ENCODE data around the gene CEP43. TPM values are rescaled to one million over a fixed set of nuclear protein-coding genes. Genes with fewer than 3 reads are reported as not detected.
A peak's percentile ranks its signal among the peaks of the same experiment; 100 is the strongest.

CEP43 gene
- total and polyA plus RNA-seq, 2 donors = 15.8 to 25.3 TPM

- Histone ChIP-seq H3K27me3 (ENCODE audit: control insufficient read depth in 2 of 2, insufficient read depth in 1 of 2, low read length in 1 of 2) (no peaks in the 10 kb centered on the region), H3K4me1 (ENCODE audit: control insufficient read depth in 2 of 2, insufficient read depth in 2 of 2, low read length in 2 of 2) (no peaks in the 10 kb centered on the region), H3K9me3 (ENCODE audit: control insufficient read depth in 2 of 2, insufficient read depth in 1 of 2, low read length in 1 of 2) (no peaks in the 10 kb centered on the region), H3K27ac (ENCODE audit: low read depth in 1 of 2, low read length in 1 of 2) (no peak overlapping the region), H3K4me3 (ENCODE audit: low read length in 2 of 2) (no peak overlapping the region), H3K36me3 (ENCODE audit: control insufficient read depth in 2 of 2, insufficient read depth in 2 of 2, low read length in 1 of 2) (peaks cover 63 to 81% of the 10 kb centered on the region in 2 donors)
- DNase-seq (ENCODE audit: low read depth in 6 of 9, low spot score in 9 of 9) = no peak
- 96% methylated on average over 3 of the region's 3 CpGs for WGBS
Measured at GRCh38 chr6:167027308-167027707, 28.1 kb downstream of the CEP43 start.

- H3K4me1 ChIP-seq (ENCODE audit: control insufficient read depth in 2 of 2, insufficient read depth in 2 of 2, low read length in 2 of 2) = no peaks in the 10 kb centered on the region
- H3K4me3 ChIP-seq (ENCODE audit: low read length in 2 of 2) = no peak overlapping the region
- no peak overlapping the region for H3K27ac ChIP-seq (ENCODE audit: low read depth in 1 of 2, low read length in 1 of 2)
- no peaks in the 10 kb centered on the region for H3K27me3 ChIP-seq (ENCODE audit: control insufficient read depth in 2 of 2, insufficient read depth in 1 of 2, low read length in 1 of 2)
- H3K9me3 ChIP-seq (ENCODE audit: control insufficient read depth in 2 of 2, insufficient read depth in 1 of 2, low read length in 1 of 2) = no peaks in the 10 kb centered on the region
- DNase-seq (ENCODE audit: low read depth in 6 of 9, low spot score in 9 of 9) = no peak
- WGBS = 98% methylated on average over 6 of the region's 6 CpGs
- H3K36me3 ChIP-seq (ENCODE audit: control insufficient read depth in 2 of 2, insufficient read depth in 2 of 2, low read length in 1 of 2) = peaks cover 61 to 78% of the 10 kb centered on the region in 2 donors
Measured at GRCh38 chr6:167027772-167028171, 28.6 kb downstream of the CEP43 start.

- Histone ChIP-seq H3K27me3 (ENCODE audit: control insufficient read depth in 2 of 2, insufficient read depth in 1 of 2, low read length in 1 of 2) (no peaks in the 10 kb centered on the region), H3K4me1 (ENCODE audit: control insufficient read depth in 2 of 2, insufficient read depth in 2 of 2, low read length in 2 of 2) (no peaks in the 10 kb centered on the region), H3K4me3 (ENCODE audit: low read length in 2 of 2) (no peak overlapping the region), H3K9me3 (ENCODE audit: control insufficient read depth in 2 of 2, insufficient read depth in 1 of 2, low read length in 1 of 2) (no peaks in the 10 kb centered on the region), H3K27ac (ENCODE audit: low read depth in 1 of 2, low read length in 1 of 2) (no peak overlapping the region), H3K36me3 (ENCODE audit: control insufficient read depth in 2 of 2, insufficient read depth in 2 of 2, low read length in 1 of 2) (peaks cover 60 to 68% of the 10 kb centered on the region in 2 donors)
- WGBS = 89% methylated on average over 11 of the region's 11 CpGs
- no peak for DNase-seq (ENCODE audit: low read depth in 6 of 9, low spot score in 9 of 9)
Measured at GRCh38 chr6:167030222-167031072, 31.2 kb downstream of the CEP43 start.

DNA sequence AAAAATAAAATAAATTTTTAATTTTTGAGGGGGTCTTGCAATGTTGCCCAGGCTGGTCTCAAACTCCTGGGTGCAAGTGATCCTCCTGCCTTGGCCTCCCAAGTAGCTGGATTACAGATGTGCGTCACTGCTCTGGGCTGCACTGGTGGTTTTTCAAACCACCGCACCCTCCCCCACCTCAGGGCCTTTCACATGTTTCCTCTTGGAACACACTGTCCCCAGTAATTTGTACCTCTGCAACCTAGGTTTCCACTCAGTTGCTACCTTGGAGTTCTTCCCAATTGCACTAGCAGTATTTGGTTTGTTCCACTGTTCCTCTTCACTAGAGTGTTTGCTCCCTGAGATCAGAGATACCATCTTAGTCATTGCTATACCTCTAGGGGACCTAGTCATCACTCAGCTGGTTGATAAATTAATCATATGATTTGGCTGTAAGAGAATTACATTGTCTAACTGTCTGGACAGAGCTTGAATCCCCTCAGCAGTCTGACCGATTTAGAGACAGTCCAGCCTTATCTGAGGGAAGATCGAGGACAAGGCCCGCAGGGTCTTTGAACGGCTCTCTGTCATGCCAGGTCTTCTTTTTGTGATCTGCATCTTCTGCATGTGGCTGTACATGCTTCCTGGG is 32.0 kb downstream of the CEP43 start:
- no peak for DNase-seq (ENCODE audit: low read depth in 6 of 9, low spot score in 9 of 9)
- Histone ChIP-seq H3K4me1 (ENCODE audit: control insufficient read depth in 2 of 2, insufficient read depth in 2 of 2, low read length in 2 of 2) (no peaks in the 10 kb centered on the region), H3K36me3 (ENCODE audit: control insufficient read depth in 2 of 2, insufficient read depth in 2 of 2, low read length in 1 of 2) (peaks cover 57 to 70% of the 10 kb centered on the region in 2 donors), H3K9me3 (ENCODE audit: control insufficient read depth in 2 of 2, insufficient read depth in 1 of 2, low read length in 1 of 2) (no peaks in the 10 kb centered on the region), H3K27ac (ENCODE audit: low read depth in 1 of 2, low read length in 1 of 2) (no peak overlapping the region), H3K27me3 (ENCODE audit: control insufficient read depth in 2 of 2, insufficient read depth in 1 of 2, low read length in 1 of 2) (no peaks in the 10 kb centered on the region), H3K4me3 (ENCODE audit: low read length in 2 of 2) (no peak overlapping the region)
- WGBS = 96% methylated on average over 6 of the region's 6 CpGs

- no peaks in the 10 kb centered on the region for H3K9me3 ChIP-seq (ENCODE audit: control insufficient read depth in 2 of 2, insufficient read depth in 1 of 2, low read length in 1 of 2)
- H3K4me1 ChIP-seq (ENCODE audit: control insufficient read depth in 2 of 2, insufficient read depth in 2 of 2, low read length in 2 of 2) = no peaks in the 10 kb centered on the region
- H3K27me3 ChIP-seq (ENCODE audit: control insufficient read depth in 2 of 2, insufficient read depth in 1 of 2, low read length in 1 of 2) = no peaks in the 10 kb centered on the region
- WGBS = over 99% methylated on average over 3 of the region's 3 CpGs
- H3K4me3 ChIP-seq (ENCODE audit: low read length in 2 of 2) = no peak overlapping the region
- H3K27ac ChIP-seq (ENCODE audit: low read depth in 1 of 2, low read length in 1 of 2) = no peak overlapping the region
- DNase-seq (ENCODE audit: low read depth in 6 of 9, low spot score in 9 of 9) = no peak
- peaks cover 46 to 54% of the 10 kb centered on the region in 2 donors for H3K36me3 ChIP-seq (ENCODE audit: control insufficient read depth in 2 of 2, insufficient read depth in 2 of 2, low read length in 1 of 2)
Measured at GRCh38 chr6:167034056-167034455, 34.9 kb downstream of the CEP43 start.

GRCh38 chr6:167037762-167038161 is 38.6 kb downstream of the CEP43 start:
- 93% methylated on average over 3 of the region's 3 CpGs for WGBS
- H3K27ac ChIP-seq (ENCODE audit: low read depth in 1 of 2, low read length in 1 of 2) = no peak overlapping the region
- no peaks in the 10 kb centered on the region for H3K9me3 ChIP-seq (ENCODE audit: control insufficient read depth in 2 of 2, insufficient read depth in 1 of 2, low read length in 1 of 2)
- no peaks in the 10 kb centered on the region for H3K4me1 ChIP-seq (ENCODE audit: control insufficient read depth in 2 of 2, insufficient read depth in 2 of 2, low read length in 2 of 2)
- H3K27me3 ChIP-seq (ENCODE audit: control insufficient read depth in 2 of 2, insufficient read depth in 1 of 2, low read length in 1 of 2) = no peaks in the 10 kb centered on the region
- no peak for DNase-seq (ENCODE audit: low read depth in 6 of 9, low spot score in 9 of 9)
- H3K4me3 ChIP-seq (ENCODE audit: low read length in 2 of 2) = no peak overlapping the region
- peaks cover 34 to 40% of the 10 kb centered on the region in 2 donors for H3K36me3 ChIP-seq (ENCODE audit: control insufficient read depth in 2 of 2, insufficient read depth in 2 of 2, low read length in 1 of 2)

DNA sequence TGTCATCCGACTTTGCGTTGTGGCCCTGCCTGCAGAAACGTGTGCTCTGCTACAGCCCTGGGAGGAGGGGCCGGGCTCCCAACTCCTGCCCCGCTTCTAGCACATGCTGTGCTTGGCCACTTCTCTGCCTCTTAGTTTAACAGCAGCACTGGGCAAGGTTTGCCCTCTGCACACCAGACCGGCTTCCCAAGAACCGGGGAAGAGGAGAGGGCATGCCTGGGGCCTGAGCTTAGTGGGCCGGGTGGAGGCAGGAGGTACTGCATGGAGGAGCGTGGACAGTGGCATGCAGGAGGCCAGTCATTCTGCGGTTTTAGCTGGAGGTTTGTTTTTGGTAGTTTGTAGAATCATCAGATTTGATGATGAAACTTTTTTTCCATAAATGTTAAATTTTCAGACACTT is 45.5 kb downstream of the CEP43 start:
- Histone ChIP-seq H3K4me3 (ENCODE audit: low read length in 2 of 2) (no peak overlapping the region), H3K9me3 (ENCODE audit: control insufficient read depth in 2 of 2, insufficient read depth in 1 of 2, low read length in 1 of 2) (no peaks in the 10 kb centered on the region), H3K4me1 (ENCODE audit: control insufficient read depth in 2 of 2, insufficient read depth in 2 of 2, low read length in 2 of 2) (peaks cover 0 to 9% of the 10 kb centered on the region in 2 donors), H3K27me3 (ENCODE audit: control insufficient read depth in 2 of 2, insufficient read depth in 1 of 2, low read length in 1 of 2) (no peaks in the 10 kb centered on the region), H3K27ac (ENCODE audit: low read depth in 1 of 2, low read length in 1 of 2) (no peak overlapping the region), H3K36me3 (ENCODE audit: control insufficient read depth in 2 of 2, insufficient read depth in 2 of 2, low read length in 1 of 2) (peaks cover 11% of the 10 kb centered on the region in 2 donors)
- DNase-seq (ENCODE audit: low read depth in 6 of 9, low spot score in 9 of 9) = no peak
- 86% methylated on average over 10 of the region's 10 CpGs for WGBS

DNA sequence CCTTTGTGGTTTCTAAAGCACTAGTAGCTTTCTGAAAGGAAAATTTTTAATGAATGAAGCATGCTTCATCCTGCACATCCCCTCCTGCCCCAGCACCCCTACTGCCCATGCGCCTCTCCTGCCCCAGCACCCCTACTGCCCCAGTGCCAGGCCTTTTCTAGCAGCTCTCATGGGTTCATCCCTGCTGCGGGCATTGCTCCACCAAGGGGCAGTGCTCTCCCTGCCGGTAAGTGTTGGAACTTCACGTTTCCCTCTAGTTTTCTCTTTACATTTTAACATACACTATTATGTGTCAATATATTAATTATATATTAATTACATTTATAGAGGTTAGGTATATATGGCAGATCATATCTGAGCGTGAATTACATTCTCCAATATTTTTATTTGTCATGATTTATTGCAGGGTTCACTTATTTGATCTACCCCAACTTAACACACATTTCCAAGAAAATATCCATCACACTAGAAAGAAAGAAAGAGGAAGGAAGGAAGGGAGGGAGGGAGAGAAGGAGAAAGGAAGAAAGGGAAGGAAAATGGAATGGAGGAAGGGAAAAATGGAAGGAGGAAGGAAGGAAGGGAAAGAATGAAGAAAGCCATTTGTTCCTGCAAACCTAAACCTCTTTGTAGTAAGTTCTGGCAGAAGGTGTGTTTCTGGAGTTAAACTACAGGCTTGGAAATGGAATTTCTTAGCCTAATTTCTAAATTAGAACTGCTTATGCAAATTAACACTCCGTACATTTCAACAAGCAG is 46.8 kb downstream of the CEP43 start:
- Histone ChIP-seq H3K4me3 (ENCODE audit: low read length in 2 of 2) (no peak overlapping the region), H3K4me1 (ENCODE audit: control insufficient read depth in 2 of 2, insufficient read depth in 2 of 2, low read length in 2 of 2) (peaks cover 0 to 9% of the 10 kb centered on the region in 2 donors), H3K27ac (ENCODE audit: low read depth in 1 of 2, low read length in 1 of 2) (peak overlapping the region in 1 of 2 donors; percentile 18), H3K9me3 (ENCODE audit: control insufficient read depth in 2 of 2, insufficient read depth in 1 of 2, low read length in 1 of 2) (no peaks in the 10 kb centered on the region), H3K36me3 (ENCODE audit: control insufficient read depth in 2 of 2, insufficient read depth in 2 of 2, low read length in 1 of 2) (peaks cover 6 to 7% of the 10 kb centered on the region in 2 donors), H3K27me3 (ENCODE audit: control insufficient read depth in 2 of 2, insufficient read depth in 1 of 2, low read length in 1 of 2) (no peaks in the 10 kb centered on the region)
- WGBS = 95% methylated on average over 6 of the region's 6 CpGs
- DNase-seq (ENCODE audit: low read depth in 6 of 9, low spot score in 9 of 9) = no peak

All from thymus (tissue), 11 donors.